ENCODE data around the gene GPM6B.

Gene GPM6B

DNA sequence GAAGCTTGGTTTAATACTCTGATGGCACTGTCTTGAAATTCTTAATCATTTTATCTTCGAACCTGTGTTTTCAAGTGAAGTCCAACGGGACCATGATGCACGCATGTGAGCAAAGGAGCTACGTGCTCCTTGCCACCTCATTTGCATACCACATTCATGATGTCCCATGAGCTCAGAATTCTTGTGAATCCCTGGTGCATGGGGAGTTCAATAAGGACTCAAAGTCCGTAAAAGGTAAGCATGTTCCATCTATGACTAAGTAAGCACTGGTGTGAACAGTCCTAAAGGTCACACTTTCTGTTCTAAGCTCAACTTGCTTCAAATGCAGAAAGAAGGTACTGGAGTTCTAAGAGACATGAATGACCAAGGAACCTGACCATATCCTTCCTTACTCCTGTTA lies 13.1 kb upstream of the GPM6B start:
- H3K4me1 Mint-ChIP-seq, result no peaks in the 10 kb centered on the region
- no peaks in the 10 kb centered on the region for H3K36me3 Mint-ChIP-seq
- no peak overlapping the region for H3K27ac Mint-ChIP-seq
- no peaks in the 10 kb centered on the region for H3K27me3 Mint-ChIP-seq
- H3K4me3 Mint-ChIP-seq, result no peak overlapping the region
- no peaks in the 10 kb centered on the region for H3K9me3 Mint-ChIP-seq

DNA sequence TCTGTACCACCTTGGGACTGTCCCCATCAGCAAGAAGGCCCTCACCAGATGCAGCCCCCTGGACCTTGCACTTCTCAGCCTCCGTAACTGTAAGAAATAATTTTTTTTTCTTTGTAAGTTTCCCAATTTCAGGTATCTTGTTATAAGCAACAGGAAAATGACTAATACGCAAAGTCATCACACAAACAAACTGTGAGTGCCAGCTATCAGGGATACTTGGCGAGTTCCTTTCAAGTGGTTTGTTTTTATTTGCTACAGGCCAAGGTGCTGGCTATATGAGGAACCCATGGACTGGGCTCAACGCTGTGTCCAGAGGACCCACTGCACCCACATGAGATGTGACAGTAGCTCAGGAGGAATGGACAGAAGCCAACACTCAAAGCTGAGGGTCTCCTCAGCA lies 11.5 kb upstream of the GPM6B start:
- Mint-ChIP-seq H3K4me1 (no peaks in the 10 kb centered on the region), H3K27ac (no peak overlapping the region), H3K9me3 (no peaks in the 10 kb centered on the region), H3K4me3 (no peak overlapping the region), H3K36me3 (no peaks in the 10 kb centered on the region), H3K27me3 (no peaks in the 10 kb centered on the region)

DNA sequence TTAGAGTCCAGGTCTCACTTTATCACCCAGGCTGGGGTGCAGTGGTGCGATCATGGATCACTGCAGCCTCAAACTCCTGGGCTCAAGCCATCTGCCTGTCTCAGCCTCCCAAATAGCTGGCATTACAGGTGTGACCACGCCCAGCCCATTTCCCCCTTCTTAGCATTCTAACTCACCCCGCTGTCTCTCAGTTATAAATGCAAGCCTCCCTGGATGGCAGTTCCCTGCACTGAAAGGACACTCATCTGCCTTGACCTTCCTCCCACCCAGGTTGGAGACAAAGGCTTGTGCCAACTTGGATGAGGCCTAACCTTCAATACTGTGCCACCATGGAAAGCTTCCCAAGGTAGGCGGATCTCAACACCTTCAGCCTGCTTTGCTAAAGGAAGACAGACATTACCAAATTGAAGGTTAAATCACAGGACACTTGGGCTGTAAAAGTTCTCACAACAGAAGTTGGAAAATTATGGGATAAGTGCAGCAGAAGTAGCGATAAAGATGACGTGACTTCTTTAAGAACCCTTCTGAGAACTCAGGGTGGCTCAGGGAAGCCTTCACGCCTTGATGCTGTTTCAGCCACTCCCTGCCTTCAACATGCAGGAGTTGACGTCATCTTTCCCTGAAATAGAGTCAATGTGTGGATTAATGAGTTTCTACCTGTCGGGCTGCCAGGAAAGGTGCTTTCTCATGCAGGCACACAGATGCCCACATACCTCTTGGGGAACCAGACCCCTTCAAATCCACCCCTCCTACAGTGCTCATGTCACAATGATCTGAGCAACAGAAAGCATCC lies 10.6 kb upstream of the GPM6B start:
- Mint-ChIP-seq H3K27me3 (no peaks in the 10 kb centered on the region), H3K4me1 (no peaks in the 10 kb centered on the region), H3K36me3 (no peaks in the 10 kb centered on the region), H3K4me3 (no peak overlapping the region), H3K27ac (no peak overlapping the region), H3K9me3 (no peaks in the 10 kb centered on the region)

- no peaks in the 10 kb centered on the region for H3K9me3 Mint-ChIP-seq
- no peaks in the 10 kb centered on the region for H3K27me3 Mint-ChIP-seq
- no peaks in the 10 kb centered on the region for H3K4me1 Mint-ChIP-seq
- no peak overlapping the region for H3K4me3 Mint-ChIP-seq
- no peak overlapping the region for H3K27ac Mint-ChIP-seq
- H3K36me3 Mint-ChIP-seq, result no peaks in the 10 kb centered on the region
Observed at GRCh38 chrX:13826770-13827169, 9.9 kb upstream of the GPM6B start.

- H3K4me3 Mint-ChIP-seq, result no peak overlapping the region
- H3K36me3 Mint-ChIP-seq, result no peaks in the 10 kb centered on the region
- H3K4me1 Mint-ChIP-seq, result no peaks in the 10 kb centered on the region
- no peaks in the 10 kb centered on the region for H3K27me3 Mint-ChIP-seq
- H3K27ac Mint-ChIP-seq, result no peak overlapping the region
- H3K9me3 Mint-ChIP-seq, result no peaks in the 10 kb centered on the region
Observed at GRCh38 chrX:13825178-13825762, 8.4 kb upstream of the GPM6B start.

DNA sequence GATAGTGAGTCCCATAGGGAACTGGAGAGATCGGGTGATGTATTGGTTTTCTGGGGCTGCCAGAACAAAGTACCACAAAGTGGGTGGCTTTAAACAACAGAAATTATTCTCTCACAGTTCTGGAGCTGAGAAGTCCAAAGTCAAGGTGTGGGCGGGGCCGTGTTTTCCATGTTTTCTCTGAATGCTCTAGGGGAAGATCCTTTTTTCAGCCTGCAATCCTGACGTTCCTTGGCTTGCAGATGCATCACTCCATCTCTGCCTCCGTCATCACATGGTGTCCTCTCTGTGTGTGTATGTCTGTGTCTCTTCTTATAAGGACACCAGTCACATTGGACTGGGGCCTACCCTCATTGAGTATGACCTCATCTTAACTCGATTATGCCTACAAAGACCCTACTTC lies 7.9 kb upstream of the GPM6B start:
- H3K9me3 Mint-ChIP-seq, result no peaks in the 10 kb centered on the region
- H3K27ac Mint-ChIP-seq, result no peak overlapping the region
- H3K36me3 Mint-ChIP-seq, result no peaks in the 10 kb centered on the region
- H3K4me3 Mint-ChIP-seq, result no peak overlapping the region
- no peaks in the 10 kb centered on the region for H3K27me3 Mint-ChIP-seq
- no peaks in the 10 kb centered on the region for H3K4me1 Mint-ChIP-seq

GRCh38 chrX:13821738-13822137 lies 4.8 kb upstream of the GPM6B start:
- no peaks in the 10 kb centered on the region for H3K9me3 Mint-ChIP-seq
- peaks cover 5% of the 10 kb centered on the region for H3K27me3 Mint-ChIP-seq
- H3K4me1 Mint-ChIP-seq, result no peaks in the 10 kb centered on the region
- H3K4me3 Mint-ChIP-seq, result no peak overlapping the region
- no peaks in the 10 kb centered on the region for H3K36me3 Mint-ChIP-seq
- no peak overlapping the region for H3K27ac Mint-ChIP-seq

- Mint-ChIP-seq H3K27ac (no peak overlapping the region), H3K27me3 (peaks cover 8% of the 10 kb centered on the region), H3K9me3 (no peaks in the 10 kb centered on the region)
Observed at GRCh38 chrX:13816176-13816575, 717 bp downstream of the GPM6B start.

DNA sequence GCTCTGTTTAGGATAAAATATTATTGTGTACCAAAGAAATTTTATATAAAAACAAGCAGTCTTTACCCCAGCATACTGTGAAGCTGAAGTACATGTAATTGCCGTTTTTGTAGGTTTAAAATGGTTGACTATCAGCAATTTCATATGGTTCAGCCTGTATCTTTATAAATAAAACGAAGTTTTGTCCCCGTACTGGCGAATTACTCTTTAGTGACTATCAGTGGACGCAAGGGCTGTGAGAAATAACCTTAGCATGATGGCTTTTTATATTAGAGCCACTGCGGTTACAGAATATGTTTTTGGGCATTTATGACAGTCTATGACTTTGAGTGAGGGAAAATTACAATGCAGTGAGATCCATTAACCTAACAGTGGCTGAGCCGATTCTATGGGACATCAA lies 1.2 kb downstream of the GPM6B start:
- Mint-ChIP-seq H3K9me3 (no peaks in the 10 kb centered on the region), H3K4me1 (no peaks in the 10 kb centered on the region), H3K4me3 (no peak overlapping the region), H3K36me3 (no peaks in the 10 kb centered on the region), H3K27me3 (peaks cover 8% of the 10 kb centered on the region), H3K27ac (no peak overlapping the region)

More at GRCh38 chrX:13816176-13816575, 717 bp downstream of the GPM6B start:
- no peak overlapping the region for H3K4me3 Mint-ChIP-seq
- H3K4me1 Mint-ChIP-seq, result no peaks in the 10 kb centered on the region
- no peaks in the 10 kb centered on the region for H3K36me3 Mint-ChIP-seq

DNA sequence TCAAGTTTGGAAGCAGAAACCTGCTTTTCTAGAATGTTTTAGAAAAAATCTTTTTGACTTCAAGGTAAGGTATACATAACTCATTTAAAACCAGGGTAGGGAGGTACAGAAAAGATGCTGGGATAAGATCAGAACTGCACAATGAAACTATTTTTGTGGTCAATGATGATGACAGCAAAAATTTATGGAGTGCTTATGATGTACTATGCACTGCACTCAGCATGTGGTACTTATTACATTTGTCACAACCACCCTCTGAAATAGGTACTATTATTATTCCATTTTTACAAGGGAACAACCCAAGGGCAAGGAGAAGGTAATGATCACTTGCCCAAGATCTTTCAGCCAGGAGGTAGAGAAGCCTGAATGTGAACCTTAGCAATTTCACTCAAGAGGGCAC lies 8.0 kb downstream of the GPM6B start:
- H3K9me3 Mint-ChIP-seq, result no peaks in the 10 kb centered on the region
- H3K4me1 Mint-ChIP-seq, result no peaks in the 10 kb centered on the region
- H3K36me3 Mint-ChIP-seq, result no peaks in the 10 kb centered on the region
- H3K4me3 Mint-ChIP-seq, result no peak overlapping the region
- no peak overlapping the region for H3K27ac Mint-ChIP-seq
- no peaks in the 10 kb centered on the region for H3K27me3 Mint-ChIP-seq

DNA sequence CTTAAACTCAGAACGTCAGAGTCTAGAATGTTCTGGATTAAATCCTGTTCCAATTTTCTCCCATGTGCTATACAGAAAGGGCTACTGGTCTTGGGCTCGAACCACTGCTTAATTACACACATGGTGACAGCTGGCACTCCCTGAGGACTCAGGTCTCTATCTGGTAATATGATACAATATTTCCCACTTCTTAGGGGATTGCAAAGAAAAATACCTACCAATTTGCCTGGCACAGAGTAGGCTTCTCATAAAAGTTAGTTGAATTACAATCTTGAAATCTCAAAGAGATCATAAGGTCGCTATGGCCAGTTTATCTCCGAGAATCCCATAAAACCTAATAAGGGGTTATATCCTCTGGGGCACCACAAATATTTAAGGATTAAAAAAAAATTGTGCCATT lies 8.6 kb downstream of the GPM6B start:
- H3K36me3 Mint-ChIP-seq, result no peaks in the 10 kb centered on the region
- no peak overlapping the region for H3K27ac Mint-ChIP-seq
- no peak overlapping the region for H3K4me3 Mint-ChIP-seq
- no peaks in the 10 kb centered on the region for H3K9me3 Mint-ChIP-seq
- H3K4me1 Mint-ChIP-seq, result no peaks in the 10 kb centered on the region
- H3K27me3 Mint-ChIP-seq, result no peaks in the 10 kb centered on the region

DNA sequence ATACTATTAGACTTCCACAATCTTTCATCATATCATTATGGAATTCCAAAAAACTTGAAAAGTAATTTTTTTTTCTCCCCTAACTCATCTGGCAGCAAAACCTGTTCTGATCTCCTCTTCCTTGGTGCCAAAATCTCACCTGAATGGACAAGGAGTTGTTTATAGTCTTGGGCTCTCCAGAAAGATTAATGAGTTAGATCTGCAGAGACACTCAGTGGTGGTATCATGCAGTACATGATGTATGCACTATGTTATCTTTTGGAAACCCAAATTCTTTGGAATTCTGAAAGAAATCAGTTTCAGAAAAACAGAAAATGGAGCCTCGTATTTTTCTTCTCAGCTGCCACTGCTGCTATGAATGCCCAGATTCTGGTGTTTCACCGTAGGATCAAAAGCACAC lies 11.7 kb downstream of the GPM6B start:
- H3K9me3 Mint-ChIP-seq, result no peaks in the 10 kb centered on the region
- no peaks in the 10 kb centered on the region for H3K36me3 Mint-ChIP-seq
- no peaks in the 10 kb centered on the region for H3K27me3 Mint-ChIP-seq
- no peak overlapping the region for H3K4me3 Mint-ChIP-seq
- H3K27ac Mint-ChIP-seq, result no peak overlapping the region
- H3K4me1 Mint-ChIP-seq, result no peaks in the 10 kb centered on the region

- Mint-ChIP-seq H3K4me3 (no peak overlapping the region), H3K27me3 (no peaks in the 10 kb centered on the region), H3K4me1 (no peaks in the 10 kb centered on the region), H3K27ac (no peak overlapping the region), H3K36me3 (no peaks in the 10 kb centered on the region), H3K9me3 (no peaks in the 10 kb centered on the region)
Observed at GRCh38 chrX:13803116-13803515, 13.8 kb downstream of the GPM6B start.

- Mint-ChIP-seq H3K27ac (no peak overlapping the region), H3K27me3 (no peaks in the 10 kb centered on the region), H3K4me3 (no peak overlapping the region), H3K36me3 (no peaks in the 10 kb centered on the region), H3K4me1 (peaks cover 4% of the 10 kb centered on the region), H3K9me3 (no peaks in the 10 kb centered on the region)
Observed at GRCh38 chrX:13798184-13798583, 18.7 kb downstream of the GPM6B start.

DNA sequence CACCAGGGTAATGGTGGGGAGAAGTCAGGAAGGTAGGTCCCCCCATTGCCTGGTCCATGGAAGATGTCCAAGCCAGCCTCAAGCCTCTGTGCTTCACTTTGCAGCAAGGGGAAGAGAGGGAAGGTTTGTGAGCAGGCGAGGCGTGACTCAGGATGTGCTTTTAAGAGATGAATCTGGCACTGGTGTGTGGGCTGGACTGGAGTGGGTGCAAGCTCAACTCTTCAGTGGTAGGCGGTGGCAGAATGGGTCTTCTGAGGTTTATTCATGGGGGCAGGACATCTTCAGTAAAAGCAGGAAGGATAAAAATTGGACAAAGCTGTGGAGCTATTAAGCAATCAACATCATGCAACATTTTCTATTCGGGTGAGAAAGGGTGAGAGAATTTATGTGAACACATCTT lies 19.4 kb downstream of the GPM6B start:
- Mint-ChIP-seq H3K27ac (no peak overlapping the region), H3K9me3 (no peaks in the 10 kb centered on the region), H3K4me1 (peaks cover 4% of the 10 kb centered on the region), H3K27me3 (no peaks in the 10 kb centered on the region), H3K4me3 (no peak overlapping the region), H3K36me3 (no peaks in the 10 kb centered on the region)

GRCh38 chrX:13794417-13794816 lies 22.5 kb downstream of the GPM6B start:
- Mint-ChIP-seq H3K4me3 (no peak overlapping the region), H3K27ac (no peak overlapping the region), H3K27me3 (no peaks in the 10 kb centered on the region), H3K4me1 (peaks cover 4% of the 10 kb centered on the region), H3K9me3 (no peaks in the 10 kb centered on the region), H3K36me3 (no peaks in the 10 kb centered on the region)

DNA sequence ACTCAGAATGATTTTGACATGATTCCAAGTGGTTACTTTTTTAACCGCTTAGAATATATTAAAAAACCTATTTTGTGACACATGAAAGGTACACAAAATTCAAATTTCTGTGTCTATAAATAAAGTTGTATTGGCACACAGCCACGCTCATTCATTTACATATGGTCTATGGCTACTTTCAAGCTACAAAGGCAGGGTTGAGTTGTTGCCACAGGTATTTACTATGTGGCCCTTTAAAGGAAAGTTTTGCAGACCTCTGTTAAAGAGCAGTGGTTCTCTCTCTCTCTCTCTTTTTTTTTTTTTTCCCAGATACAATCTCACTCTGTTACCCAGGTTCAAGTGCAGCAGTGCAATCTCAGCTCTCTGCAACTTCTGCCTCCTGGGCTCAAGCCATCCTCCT lies 23.0 kb downstream of the GPM6B start:
- Mint-ChIP-seq H3K27ac (no peak overlapping the region), H3K4me3 (no peak overlapping the region), H3K36me3 (no peaks in the 10 kb centered on the region), H3K27me3 (no peaks in the 10 kb centered on the region), H3K4me1 (peaks cover 4% of the 10 kb centered on the region), H3K9me3 (no peaks in the 10 kb centered on the region)

All from activated naive CD4-positive, alpha-beta T cell treated with anti-CD3 and anti-CD28 coated beads, Interleukin-2, amount 50 U/mL, for 24 hours (primary cell).